ENCODE data around the gene MED13L.

DNA sequence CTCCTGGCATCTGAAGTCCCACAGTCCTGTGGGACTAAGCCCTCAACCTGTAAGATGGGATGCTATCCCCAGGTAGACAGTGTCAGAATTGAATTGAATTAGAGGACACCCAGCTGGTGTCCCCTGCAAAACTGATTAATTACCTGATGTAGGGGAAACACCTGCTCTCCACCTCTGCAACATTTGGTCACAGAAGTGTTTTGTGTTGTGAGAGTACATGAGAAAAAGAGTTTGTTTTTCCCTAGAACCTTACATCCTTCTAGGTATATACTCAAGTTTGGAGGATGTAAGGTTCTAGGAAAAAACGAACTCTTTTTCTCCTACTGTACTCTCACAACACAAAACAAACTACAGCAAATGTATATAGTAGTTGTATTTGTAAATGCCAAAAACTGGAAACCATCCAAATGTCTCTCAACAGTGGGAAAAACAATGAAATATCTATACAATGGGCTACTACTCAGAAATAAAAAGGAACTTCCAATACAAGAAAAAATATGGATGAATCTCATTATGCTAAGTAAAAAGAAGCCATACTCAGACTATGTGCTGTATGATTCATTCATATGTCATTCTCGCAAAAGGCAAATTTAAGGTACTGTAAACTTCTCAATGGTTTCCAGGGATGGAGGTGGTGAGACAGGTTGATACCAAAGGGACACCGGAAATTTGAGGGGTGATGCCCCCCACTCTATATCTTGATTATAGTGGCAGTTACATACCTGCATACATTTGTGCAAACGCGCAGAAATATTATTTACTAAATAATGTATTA, 160.7 kb downstream of the MED13L start:
- TF ChIP-seq, protein P1, sequence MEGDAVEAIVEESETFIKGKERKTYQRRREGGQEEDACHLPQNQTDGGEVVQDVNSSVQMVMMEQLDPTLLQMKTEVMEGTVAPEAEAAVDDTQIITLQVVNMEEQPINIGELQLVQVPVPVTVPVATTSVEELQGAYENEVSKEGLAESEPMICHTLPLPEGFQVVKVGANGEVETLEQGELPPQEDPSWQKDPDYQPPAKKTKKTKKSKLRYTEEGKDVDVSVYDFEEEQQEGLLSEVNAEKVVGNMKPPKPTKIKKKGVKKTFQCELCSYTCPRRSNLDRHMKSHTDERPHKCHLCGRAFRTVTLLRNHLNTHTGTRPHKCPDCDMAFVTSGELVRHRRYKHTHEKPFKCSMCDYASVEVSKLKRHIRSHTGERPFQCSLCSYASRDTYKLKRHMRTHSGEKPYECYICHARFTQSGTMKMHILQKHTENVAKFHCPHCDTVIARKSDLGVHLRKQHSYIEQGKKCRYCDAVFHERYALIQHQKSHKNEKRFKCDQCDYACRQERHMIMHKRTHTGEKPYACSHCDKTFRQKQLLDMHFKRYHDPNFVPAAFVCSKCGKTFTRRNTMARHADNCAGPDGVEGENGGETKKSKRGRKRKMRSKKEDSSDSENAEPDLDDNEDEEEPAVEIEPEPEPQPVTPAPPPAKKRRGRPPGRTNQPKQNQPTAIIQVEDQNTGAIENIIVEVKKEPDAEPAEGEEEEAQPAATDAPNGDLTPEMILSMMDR (IDR thresholded peaks at IDR 0.05), result no peak
- TF ChIP-seq POLR2A (IDR thresholded peaks at IDR 0.05), result no peak
